Ovary (tissue), 3 donors: Measurements from ENCODE around the gene PID1.

ENCODE experiments used
- POLR2A ChIP-seq: fragments of 450-650 bp; IDR thresholded peaks from one replicate; pipeline ENCODE4 v1.6.1; 2017; ENCODE audit warnings: antibody characterized with exemption, mild to moderate bottlenecking, moderate library complexity
- TF ChIP-seq, protein P1 (sequence below), 3 donors: fragments of 450-650 bp in 2 of 3; fragments of 200-600 bp in 1 of 3; IDR thresholded peaks; one replicate each; pipeline versions ENCODE4 v1.5.1 to v1.8.0; 2016 to 2022; ENCODE audit warnings: antibody characterized with exemption in 3 of 3, mild to moderate bottlenecking in 1 of 3
- donor health status: DM: no; HTN: no; CAD: no.

GRCh38 chr2:229170916-229171315, 100.2 kb downstream of the PID1 start:
- no peak for TF ChIP-seq POLR2A
- TF ChIP-seq, protein P1, sequence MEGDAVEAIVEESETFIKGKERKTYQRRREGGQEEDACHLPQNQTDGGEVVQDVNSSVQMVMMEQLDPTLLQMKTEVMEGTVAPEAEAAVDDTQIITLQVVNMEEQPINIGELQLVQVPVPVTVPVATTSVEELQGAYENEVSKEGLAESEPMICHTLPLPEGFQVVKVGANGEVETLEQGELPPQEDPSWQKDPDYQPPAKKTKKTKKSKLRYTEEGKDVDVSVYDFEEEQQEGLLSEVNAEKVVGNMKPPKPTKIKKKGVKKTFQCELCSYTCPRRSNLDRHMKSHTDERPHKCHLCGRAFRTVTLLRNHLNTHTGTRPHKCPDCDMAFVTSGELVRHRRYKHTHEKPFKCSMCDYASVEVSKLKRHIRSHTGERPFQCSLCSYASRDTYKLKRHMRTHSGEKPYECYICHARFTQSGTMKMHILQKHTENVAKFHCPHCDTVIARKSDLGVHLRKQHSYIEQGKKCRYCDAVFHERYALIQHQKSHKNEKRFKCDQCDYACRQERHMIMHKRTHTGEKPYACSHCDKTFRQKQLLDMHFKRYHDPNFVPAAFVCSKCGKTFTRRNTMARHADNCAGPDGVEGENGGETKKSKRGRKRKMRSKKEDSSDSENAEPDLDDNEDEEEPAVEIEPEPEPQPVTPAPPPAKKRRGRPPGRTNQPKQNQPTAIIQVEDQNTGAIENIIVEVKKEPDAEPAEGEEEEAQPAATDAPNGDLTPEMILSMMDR (IDR thresholded peaks at IDR 0.05) = no peak
